T follicular helper cell (primary cell): ENCODE results near the gene MAP2K5.

ENCODE experiments used
- DNase-seq: peaks from one replicate; pipeline ENCODE4 v3.0.0-alpha.2; 2020; ENCODE audit warnings: low read depth

The MAP2K5 gene

GRCh38 chr15:67521783-67522568 lies 20.5 kb upstream of the MAP2K5 start:
- no peak for DNase-seq

DNA sequence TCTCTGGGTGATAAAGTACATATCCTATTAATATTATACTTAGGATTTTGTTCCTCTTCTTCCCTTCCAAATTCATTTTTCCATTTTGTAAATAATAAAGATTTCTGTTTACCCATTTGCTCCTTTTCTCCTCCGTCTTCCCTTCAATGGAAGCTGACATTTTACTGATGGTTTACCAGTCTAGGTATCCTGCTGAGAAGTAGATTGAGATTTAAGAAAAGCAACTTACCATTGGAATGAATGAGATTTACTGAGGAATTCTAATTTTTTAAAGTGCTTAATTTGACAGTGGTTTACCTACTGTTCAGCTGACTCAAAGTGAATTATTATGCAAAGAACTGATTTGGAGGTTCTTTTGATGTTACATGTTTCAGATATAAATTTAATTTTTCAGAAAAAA lies 19.2 kb upstream of the MAP2K5 start:
- no peak for DNase-seq

DNA sequence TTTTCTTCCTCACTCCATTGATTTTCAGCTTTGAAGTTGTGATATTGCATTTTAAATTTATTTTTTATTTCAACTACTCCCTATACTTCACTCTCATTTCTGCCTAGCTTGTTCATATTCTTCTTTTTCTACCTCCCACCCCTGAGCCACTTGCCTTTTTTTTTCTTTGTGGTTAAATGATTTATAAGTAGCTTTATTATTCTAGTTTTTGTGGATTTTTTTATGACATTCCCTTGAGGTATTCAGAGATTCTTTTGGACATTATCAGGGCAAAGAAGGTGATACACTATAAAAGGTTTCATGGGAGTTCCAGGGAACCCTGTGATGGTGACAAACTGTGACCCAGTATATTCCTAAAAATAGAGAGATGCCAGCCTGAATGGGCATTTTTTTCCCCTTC lies 18.3 kb upstream of the MAP2K5 start:
- no peak for DNase-seq

DNA sequence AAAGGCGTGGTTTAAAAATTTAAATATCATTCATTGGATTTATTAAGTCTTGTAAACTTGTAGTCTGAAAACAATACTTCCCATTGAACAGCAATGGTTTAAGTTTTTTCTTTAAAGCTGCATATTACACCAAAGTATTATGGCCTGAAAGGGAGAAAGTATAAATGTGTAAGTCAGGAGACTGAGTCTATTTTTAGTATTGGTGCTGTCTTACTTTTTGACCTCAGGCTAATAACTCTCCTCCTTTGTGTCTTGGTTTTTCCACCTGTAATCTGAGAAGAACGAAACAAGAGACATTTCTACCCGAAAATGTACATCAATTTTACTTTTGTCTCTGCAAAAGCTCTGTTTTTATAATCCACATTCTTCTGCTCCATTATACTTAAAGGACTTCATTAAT lies 14.0 kb upstream of the MAP2K5 start:
- no peak for DNase-seq

GRCh38 chr15:67531379-67531914 lies 11.1 kb upstream of the MAP2K5 start:
- no peak for DNase-seq

GRCh38 chr15:67533873-67534272 lies 8.6 kb upstream of the MAP2K5 start:
- DNase-seq = no peak

DNA sequence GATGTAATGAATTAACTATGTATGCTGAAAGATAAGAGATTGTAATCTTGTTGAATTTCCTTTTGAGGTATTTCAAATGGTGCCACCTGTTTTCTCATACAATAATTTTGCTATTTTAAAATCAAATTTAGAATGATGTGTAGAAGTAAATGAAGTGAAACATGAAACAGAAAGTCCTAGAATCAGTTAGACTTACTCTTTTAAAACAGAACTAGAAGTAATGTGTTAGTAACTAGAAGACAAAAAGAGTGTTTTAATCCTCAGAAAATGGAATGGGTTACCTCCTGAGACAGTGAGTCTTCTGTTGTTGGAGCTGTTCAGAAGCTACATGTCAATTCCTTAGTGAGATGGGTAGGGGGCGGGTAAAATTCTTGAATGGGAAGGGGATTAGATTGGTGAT lies 8.1 kb upstream of the MAP2K5 start:
- DNase-seq = no peak

GRCh38 chr15:67537771-67538170 lies 4.7 kb upstream of the MAP2K5 start:
- DNase-seq = no peak

DNA sequence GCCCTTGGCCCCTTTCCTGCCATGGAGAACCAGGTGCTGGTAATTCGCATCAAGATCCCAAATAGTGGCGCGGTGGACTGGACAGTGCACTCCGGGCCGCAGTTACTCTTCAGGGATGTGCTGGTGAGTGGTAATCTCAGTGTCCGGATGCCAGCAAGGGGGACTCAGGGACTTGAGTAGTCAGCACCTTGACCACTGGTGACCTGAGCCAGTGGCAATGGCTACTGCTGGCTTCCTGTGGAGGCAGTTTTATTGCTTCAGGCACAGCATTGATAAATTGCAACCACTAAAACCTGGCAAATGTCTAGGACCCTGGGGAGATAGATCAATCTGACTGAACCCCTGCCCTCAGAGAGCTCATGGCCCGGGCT lies 830 bp downstream of the MAP2K5 start:
- DNase-seq = no peak

DNA sequence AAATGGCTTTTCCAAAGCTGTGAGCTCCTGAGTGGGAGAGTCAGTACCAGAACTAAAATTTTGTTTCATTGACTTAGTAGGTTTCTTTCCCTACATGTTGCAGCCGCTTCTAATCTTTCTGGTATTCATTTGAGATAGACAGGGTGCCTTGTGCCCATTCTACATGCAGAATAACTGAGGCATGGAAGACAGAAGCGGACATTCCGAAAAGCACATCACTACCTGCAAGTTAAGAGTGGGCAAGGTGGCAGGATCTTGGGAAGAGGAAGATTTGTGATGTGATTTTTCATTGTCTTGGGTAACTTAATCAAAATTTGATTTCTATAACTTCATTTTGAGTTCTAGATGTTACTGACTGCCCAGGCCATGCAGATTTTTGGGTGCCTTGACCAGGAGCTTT lies 2.0 kb downstream of the MAP2K5 start:
- DNase-seq = no peak

GRCh38 chr15:67545864-67546263 lies 3.4 kb downstream of the MAP2K5 start:
- no peak for DNase-seq

GRCh38 chr15:67547064-67547463 lies 4.6 kb downstream of the MAP2K5 start:
- DNase-seq = no peak

DNA sequence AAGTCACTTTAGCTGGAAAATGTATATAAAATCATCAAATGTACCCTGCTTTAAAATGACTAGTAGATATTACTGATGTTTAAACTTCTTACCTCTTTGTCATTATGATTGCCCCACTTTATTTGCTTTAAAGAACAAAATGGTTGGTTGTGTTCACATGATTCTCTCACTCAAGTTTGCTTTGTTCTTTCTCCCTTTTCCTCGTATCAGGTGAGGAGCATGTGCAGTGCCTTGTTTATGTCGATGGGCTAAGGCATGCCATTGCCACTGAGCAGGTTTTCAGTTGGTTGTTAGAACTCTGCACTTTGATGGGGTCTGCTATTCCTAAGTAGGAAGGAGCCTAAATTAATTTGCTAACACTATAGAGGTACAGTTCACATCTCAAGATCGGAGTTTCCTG lies 5.3 kb downstream of the MAP2K5 start:
- no peak for DNase-seq

GRCh38 chr15:67548236-67548852 lies 5.8 kb downstream of the MAP2K5 start:
- DNase-seq = no peak

DNA sequence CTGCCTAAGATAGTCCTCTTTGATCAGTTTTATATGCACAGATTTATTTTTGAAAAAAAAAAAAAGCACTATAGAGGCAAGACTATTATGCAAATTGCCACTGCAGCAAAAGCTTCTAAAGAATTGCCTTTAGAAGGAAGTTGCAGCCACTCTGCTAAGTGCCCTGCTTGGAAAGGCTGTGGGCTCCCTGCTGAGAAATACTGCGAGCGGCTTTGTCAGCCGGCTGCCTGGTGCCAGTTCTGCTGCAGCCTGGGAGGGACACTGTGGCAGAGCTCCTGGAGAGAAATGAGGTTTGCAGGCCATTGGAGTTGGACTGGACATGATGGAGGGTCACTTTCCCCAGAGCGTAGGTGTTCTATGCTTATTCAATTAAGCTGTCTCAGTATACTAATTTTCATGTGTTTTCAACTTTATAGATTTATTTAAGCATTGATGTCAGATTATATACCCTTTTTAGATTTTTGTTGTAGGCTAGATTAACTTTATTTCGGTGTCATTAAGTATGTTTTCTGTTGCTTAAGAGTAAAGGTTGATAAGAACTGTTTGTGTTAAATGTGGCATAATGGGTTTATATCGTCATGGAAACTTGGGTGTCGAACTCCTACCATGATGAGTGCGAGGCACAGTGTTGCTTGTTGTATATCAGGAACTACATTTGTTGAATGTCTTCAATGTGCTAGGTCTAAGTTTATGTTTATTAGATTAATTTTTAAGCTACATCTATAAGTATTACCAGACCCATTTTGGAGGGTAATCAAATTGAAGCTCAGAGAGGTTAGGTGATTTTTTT lies 6.6 kb downstream of the MAP2K5 start:
- DNase-seq = no peak

- DNase-seq = no peak
Observed at GRCh38 chr15:67549736-67550135, 7.2 kb downstream of the MAP2K5 start.

DNA sequence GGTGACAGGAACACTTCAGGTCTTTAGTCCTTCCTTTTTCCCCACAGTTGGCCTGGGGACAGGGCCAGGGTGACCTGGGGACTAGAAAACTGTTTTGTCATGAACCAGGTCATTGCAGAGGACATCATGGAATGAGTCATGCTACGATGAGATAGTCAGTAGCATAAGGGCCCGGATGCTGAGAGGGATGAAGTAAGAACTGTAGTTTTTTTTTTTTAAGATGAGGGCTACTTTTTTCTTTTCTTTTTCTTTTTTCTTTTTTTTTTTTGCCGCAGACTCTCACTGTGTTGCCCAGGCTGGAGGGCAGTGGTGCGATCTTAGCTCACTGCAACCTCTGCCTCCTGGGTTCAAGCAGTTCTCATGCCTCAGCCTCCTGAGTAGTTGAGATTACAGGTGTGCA lies 8.0 kb downstream of the MAP2K5 start:
- DNase-seq = no peak

DNA sequence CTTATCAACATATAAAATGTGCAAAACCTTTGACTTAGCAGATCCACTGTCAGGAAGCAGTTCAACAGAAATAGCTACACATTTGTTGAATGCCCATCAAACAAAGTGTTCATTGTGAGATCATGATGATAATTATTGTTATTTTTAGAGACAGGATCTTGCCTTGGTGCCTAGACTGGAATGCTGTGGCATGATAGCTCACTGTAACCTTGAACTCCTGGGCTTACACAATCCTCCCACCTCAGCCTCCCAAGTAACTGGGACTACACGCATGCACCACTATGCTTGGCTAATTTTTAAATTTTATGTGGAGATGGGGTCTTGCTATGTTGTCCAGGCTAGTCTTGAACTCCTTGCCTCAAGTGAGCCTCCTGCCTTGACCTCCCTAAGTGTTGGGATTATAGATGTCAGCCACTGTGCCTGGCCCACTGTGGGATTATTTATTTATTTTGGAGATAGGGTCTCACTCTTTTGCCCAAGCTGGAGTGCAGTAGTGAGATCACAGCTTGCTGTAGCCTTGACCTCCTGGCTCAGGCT lies 8.8 kb downstream of the MAP2K5 start:
- DNase-seq = no peak

- no peak for DNase-seq
Observed at GRCh38 chr15:67554580-67554979, 12.1 kb downstream of the MAP2K5 start.

GRCh38 chr15:67556976-67557570 lies 14.6 kb downstream of the MAP2K5 start:
- DNase-seq = no peak

DNA sequence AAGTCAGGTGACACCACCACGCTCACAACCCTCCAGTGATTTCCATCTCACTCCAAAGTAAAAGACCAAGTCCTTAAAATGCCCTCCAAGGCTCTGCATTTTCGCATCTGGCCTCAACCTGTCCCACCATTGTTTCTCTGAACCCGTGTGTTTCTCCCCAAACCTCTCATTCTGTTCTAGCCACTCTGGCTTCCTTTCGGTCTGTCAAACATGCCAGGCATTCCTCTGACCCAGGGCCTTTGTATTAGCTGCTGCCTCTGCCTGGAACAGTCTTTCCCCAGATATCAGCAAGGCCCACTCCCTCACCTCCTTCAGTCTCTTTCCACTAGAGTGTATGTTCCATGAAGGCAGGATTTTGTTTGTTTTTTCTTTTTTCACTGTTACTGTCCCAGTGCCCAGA lies 16.0 kb downstream of the MAP2K5 start:
- DNase-seq = no peak

GRCh38 chr15:67559158-67559557 lies 16.7 kb downstream of the MAP2K5 start:
- DNase-seq = no peak
